ENCODE data around the gene ZNF667. TPM values are rescaled to one million over a fixed set of nuclear protein-coding genes. Genes with fewer than 3 reads are reported as not detected.

Gene ZNF667
- 15.0 and 15.1 TPM in 2 replicates for polyA plus RNA-seq

GRCh38 chr19:56476651-56477428 lies at the start of gene ZNF667:
Gene ZNF667, minus strand, starts transcription at chr19:56477345. Its CDS starts 14,975 bp downstream, at chr19:56462370.

GRCh38 chr19:56507446-56508289 lies 30.5 kb upstream of the ZNF667 start, which contains the start of gene ZNF471:
Gene ZNF471, plus strand, starts transcription at chr19:56507855. Its CDS starts 3,717 bp downstream, at chr19:56511572.

GRCh38 chr19:56403764-56404704 lies 73.1 kb downstream of the ZNF667 start, which contains the start of gene ZNF583:
Gene ZNF583, plus strand, starts transcription at chr19:56404332. Its CDS starts 2,783 bp downstream, at chr19:56407115.

GRCh38 chr19:56393119-56394012 lies 83.8 kb downstream of the ZNF667 start, which contains the start of gene ZNF582:
Gene ZNF582, minus strand, starts transcription at chr19:56393534. Its CDS starts 1,782 bp downstream, at chr19:56391752.

Other genes starting within 250 kb of the ZNF667 start
- gene EDDM13, start 204.6 kb downstream of the ZNF667 start, polyA plus RNA-seq, result not detected in 2 replicates
- gene ZSCAN5A, start 162.5 kb downstream of the ZNF667 start, polyA plus RNA-seq, result 17.5 and 19.6 TPM in 2 replicates
- 4.0 and 15.3 TPM in 2 replicates for gene ZNF582, start 83.8 kb downstream of the ZNF667 start, polyA plus RNA-seq
- 10.3 and 21.9 TPM in 2 replicates for gene ZNF583, start 73.0 kb downstream of the ZNF667 start, polyA plus RNA-seq
- 3.4 and 7.1 TPM in 2 replicates for gene ZNF471, start 30.5 kb upstream of the ZNF667 start, polyA plus RNA-seq
- gene ZFP28, start 61.6 kb upstream of the ZNF667 start, polyA plus RNA-seq, result 7.7 and 11.7 TPM in 2 replicates
- 12.5 and 16.9 TPM in 2 replicates for gene ZNF470, start 90.1 kb upstream of the ZNF667 start, polyA plus RNA-seq
- 0.07 and 0.47 TPM in 2 replicates for gene ZNF71, start 118.0 kb upstream of the ZNF667 start, polyA plus RNA-seq
- gene SMIM17, start 165.8 kb upstream of the ZNF667 start, polyA plus RNA-seq, result 3.7 TPM in 1 of 2 replicates, not detected in the other
- gene ZNF835, start 194.4 kb upstream of the ZNF667 start, polyA plus RNA-seq, result 0.27 and 1.0 TPM in 2 replicates

All from Purkinje cell (primary cell).